Measurements from ENCODE around the gene CD1E. TPM values are rescaled to one million over a fixed set of nuclear protein-coding genes. Genes with fewer than 3 reads are reported as not detected.

The CD1E gene
- total and polyA plus RNA-seq, 2 of the 4 experiments (the other 2 are of a cell fraction), result not detected

- H2BK5ac ChIP-seq (ENCODE audit: low read depth, low read length, poor library complexity, severe bottlenecking), result no peak overlapping the region
- no peaks in the 10 kb centered on the region for H3K79me1 ChIP-seq (ENCODE audit: low read depth in 1 of 2, low read length in 2 of 2)
- peaks cover 3% of the 10 kb centered on the region; the same call in 1 of the 2 replicates for H3K9me3 ChIP-seq (ENCODE audit: control insufficient read depth, insufficient read depth, low read length)
- no peaks in the 10 kb centered on the region for H3K36me3 ChIP-seq (ENCODE audit: control insufficient read depth, insufficient read depth, low read length)
- no peak overlapping the region for H2BK15ac ChIP-seq (ENCODE audit: low read depth, low read length)
- ATAC-seq (ENCODE audit: low read depth) (no peak), DNase-seq (no peak)
- WGBS, 2 experiments (ENCODE audit: extremely low coverage in 2 of 2, insufficient read length in 1 of 2), result 20% methylated on average over 4 of the region's 11 CpGs; no CpG with 5 or more reads in 1 of the 2 experiments
- no peak overlapping the region for H4K8ac ChIP-seq (ENCODE audit: low read depth in 2 of 2, low read length in 2 of 2)
- BruUV-seq (replicated peaks), result no TSS peak
- TF ChIP-seq MXI1 (IDR thresholded peaks at IDR 0.05; ENCODE audit: borderline replicate concordance, low read depth, low read length) (no peak), SMC3 (IDR thresholded peaks at IDR 0.05; ENCODE audit: low read depth, low read length) (no peak), POLR2A (IDR thresholded peaks at IDR 0.05; ENCODE audit: low read depth, low read length) (no peak), RCOR1 (IDR thresholded peaks at IDR 0.05; ENCODE audit: insufficient replicate concordance, low read length) (no peak), CEBPB (IDR thresholded peaks at IDR 0.05; ENCODE audit: low read depth, low read length) (no peak), NFE2L2 (IDR thresholded peaks at IDR 0.05; ENCODE audit: low read depth, low read length) (no peak), BHLHE40 (IDR thresholded peaks at IDR 0.05; ENCODE audit: low read depth, low read length) (no peak), RFX5 (IDR thresholded peaks at IDR 0.05; ENCODE audit: low read depth, low read length) (no peak), USF2 (IDR thresholded peaks at IDR 0.05; ENCODE audit: low read depth, low read length) (no peak), ELK1 (IDR thresholded peaks at IDR 0.05; ENCODE audit: borderline replicate concordance, low read depth, low read length) (no peak), FOS (IDR thresholded peaks at IDR 0.05; ENCODE audit: low read depth, low read length) (no peak), CTCF (conservative IDR thresholded peaks at IDR 0.05; ENCODE audit: low read depth, low read length) (no peak), CHD1 (IDR thresholded peaks at IDR 0.05; ENCODE audit: low read depth, low read length) (no peak), MAFK (IDR thresholded peaks at IDR 0.05; ENCODE audit: low read depth, low read length) (no peak), MAZ (IDR thresholded peaks at IDR 0.05; ENCODE audit: borderline replicate concordance, low read depth, low read length) (no peak), RAD21 (IDR thresholded peaks at IDR 0.05; ENCODE audit: low read length) (no peak)
- no peak overlapping the region for H3K18ac ChIP-seq (ENCODE audit: low read depth, low read length)
- no peak overlapping the region for H4K5ac ChIP-seq (ENCODE audit: low read depth, low read length)
- intact Hi-C loops (cut with micrococcal nuclease) (no loop called here), in situ Hi-C loops (cut with MboI; ENCODE audit: low sequenced_read_pairs) (no loop called here), dilution Hi-C loops (cut with HindIII; ENCODE audit: low sequenced_read_pairs, unreplicated experiment) (no loop called here)
- H2AFZ ChIP-seq (replicated peaks; ENCODE audit: low read length, poor library complexity), result no peak overlapping the region
- no peak overlapping the region for H3K23ac ChIP-seq (ENCODE audit: low read depth, low read length)
- H3K14ac ChIP-seq (replicated peaks; ENCODE audit: low read depth, low read length), result no peak overlapping the region
- no peak overlapping the region for H3K4ac ChIP-seq (ENCODE audit: low read depth, low read length)
- no peaks in the 10 kb centered on the region for H4K20me1 ChIP-seq (ENCODE audit: insufficient read depth, low read length)
- no peak overlapping the region for H2AK5ac ChIP-seq (ENCODE audit: low read depth, low read length)
- H3K56ac ChIP-seq (ENCODE audit: extremely low read depth, insufficient read depth, low read length), result no peak overlapping the region
- POLR2A ChIA-PET (ENCODE audit: unreplicated experiment), result no interaction called here
- no peaks in the 10 kb centered on the region for H3K27me3 ChIP-seq (ENCODE audit: control insufficient read depth, insufficient read depth, low read length)
- no peak overlapping the region for H3K4me3 ChIP-seq (ENCODE audit: insufficient read depth, low read depth, low read length)
- H2BK120ac ChIP-seq (ENCODE audit: low read depth, low read length), result no peak overlapping the region
- H4K91ac ChIP-seq (ENCODE audit: insufficient read depth, low read depth, low read length), result no peak overlapping the region
- H3K9ac ChIP-seq (ENCODE audit: low read depth, low read length), result no peak overlapping the region
- H2BK20ac ChIP-seq (ENCODE audit: low read depth, low read length), result no peak overlapping the region
- no peaks in the 10 kb centered on the region for H3K9me1 ChIP-seq (ENCODE audit: insufficient read depth, low read length)
- H3K4me2 ChIP-seq (ENCODE audit: low read depth, low read length), result no peak overlapping the region
- H3K4me1 ChIP-seq (ENCODE audit: control insufficient read depth, insufficient read depth, low read length), result no peaks in the 10 kb centered on the region
- CTCF ChIA-PET, result interaction anchor here (0.6 kb wide), 1 partner anchor 551 kb away, joined by 3 read pairs; no protein-coding TSS in a partner anchor
- H2AK9ac ChIP-seq (replicated peaks; ENCODE audit: low read depth, low read length, poor library complexity), result no peak overlapping the region
- H3K27ac ChIP-seq (ENCODE audit: insufficient read depth, low read length), result no peak overlapping the region
Observed at GRCh38 chr1:158330391-158331105, 23.1 kb upstream of the CD1E start.

All from IMR-90 (cell line).